GM12875 (cell line): ENCODE measurements around the gene FBH1.

Source experiments
- H3K4me3 ChIP-seq: one replicate; pipeline ENCODE4 v1.5.1; 2011; ENCODE audit warnings: low read depth, low read length, control low read depth
- TF ChIP-seq, protein P1 (sequence below): IDR thresholded peaks from 2 replicates; pipeline ENCODE4 v1.5.1; 2011; ENCODE audit warnings: low read depth, mild to moderate bottlenecking, control low read depth, inconsistent platforms, low read length, moderate library complexity, borderline replicate concordance; ENCODE audit not compliant: insufficient read depth

The FBH1 gene

DNA sequence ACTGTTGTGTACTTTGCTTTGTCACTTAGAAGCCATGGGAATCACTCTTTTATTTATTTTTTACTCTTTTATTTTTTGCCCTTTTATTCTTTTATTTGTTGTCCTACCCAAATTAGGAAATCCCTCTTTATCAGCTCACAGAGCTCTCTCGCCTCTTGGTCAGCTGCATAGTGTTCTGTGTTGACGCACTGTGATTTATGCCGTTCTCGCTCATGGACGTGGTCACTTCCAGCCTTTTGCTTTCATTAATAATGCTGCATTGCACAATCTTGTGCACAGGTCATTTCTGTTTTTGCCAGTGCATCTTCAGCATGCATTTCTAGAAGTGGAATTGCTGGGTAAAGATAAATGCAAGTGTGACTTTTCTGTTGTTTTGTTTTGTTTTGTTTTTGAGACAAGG, 42.3 kb downstream of the FBH1 start:
- TF ChIP-seq, protein P1, sequence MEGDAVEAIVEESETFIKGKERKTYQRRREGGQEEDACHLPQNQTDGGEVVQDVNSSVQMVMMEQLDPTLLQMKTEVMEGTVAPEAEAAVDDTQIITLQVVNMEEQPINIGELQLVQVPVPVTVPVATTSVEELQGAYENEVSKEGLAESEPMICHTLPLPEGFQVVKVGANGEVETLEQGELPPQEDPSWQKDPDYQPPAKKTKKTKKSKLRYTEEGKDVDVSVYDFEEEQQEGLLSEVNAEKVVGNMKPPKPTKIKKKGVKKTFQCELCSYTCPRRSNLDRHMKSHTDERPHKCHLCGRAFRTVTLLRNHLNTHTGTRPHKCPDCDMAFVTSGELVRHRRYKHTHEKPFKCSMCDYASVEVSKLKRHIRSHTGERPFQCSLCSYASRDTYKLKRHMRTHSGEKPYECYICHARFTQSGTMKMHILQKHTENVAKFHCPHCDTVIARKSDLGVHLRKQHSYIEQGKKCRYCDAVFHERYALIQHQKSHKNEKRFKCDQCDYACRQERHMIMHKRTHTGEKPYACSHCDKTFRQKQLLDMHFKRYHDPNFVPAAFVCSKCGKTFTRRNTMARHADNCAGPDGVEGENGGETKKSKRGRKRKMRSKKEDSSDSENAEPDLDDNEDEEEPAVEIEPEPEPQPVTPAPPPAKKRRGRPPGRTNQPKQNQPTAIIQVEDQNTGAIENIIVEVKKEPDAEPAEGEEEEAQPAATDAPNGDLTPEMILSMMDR = no peak
- H3K4me3 ChIP-seq = no peak overlapping the region

DNA sequence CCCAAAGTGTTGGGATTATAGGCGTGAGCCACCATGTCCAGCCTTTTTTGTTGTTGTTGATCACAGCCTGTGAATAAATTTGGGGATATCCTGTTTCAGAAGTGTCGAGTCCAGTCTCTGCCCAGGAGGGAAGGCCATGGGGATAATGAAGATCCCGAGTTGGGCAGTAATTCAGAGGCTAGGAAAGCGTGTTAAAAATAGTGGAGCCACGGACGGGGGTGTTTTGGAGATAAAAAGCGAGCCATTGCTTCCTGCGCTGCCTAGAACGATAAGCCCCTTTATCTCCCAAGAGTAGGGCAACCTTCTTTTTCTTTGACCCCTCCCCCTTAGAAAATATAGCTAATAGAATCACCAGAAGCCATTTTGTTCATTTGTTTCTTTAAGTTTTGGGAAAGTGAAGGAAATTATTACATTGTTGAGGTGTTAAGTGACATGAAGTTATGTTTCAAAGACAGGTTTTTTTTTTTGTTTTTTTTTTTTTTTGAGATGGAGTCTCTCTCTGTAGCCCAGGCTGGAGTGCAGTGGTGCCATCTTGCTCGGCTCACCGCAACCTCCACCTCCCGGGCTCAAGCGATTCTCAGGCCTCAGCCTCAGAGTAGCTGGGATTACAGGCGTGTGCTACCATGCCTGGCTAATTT, 44.0 kb downstream of the FBH1 start:
- no peak overlapping the region for H3K4me3 ChIP-seq
- TF ChIP-seq, protein P1 = no peak

DNA sequence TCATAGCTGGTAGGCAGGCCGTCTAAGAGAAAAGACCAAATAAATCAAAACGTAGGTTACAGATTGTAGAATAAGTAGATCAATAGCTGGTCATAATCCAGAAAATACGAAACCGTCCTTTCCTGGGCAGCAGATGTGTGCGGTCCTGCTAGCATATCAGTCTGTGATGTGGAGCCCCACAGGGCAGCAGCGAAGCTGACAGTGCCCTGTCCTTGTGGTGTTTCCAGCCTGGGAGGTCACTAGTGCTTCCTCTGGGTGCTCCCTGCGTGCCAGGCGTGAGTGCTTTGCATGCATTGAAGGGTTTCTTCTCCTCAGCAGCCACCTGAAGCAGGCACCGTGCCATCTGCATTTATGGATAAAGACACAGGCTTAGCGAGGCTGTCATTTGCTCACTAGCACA, 45.6 kb downstream of the FBH1 start:
- TF ChIP-seq, protein P1 = no peak
- H3K4me3 ChIP-seq = no peak overlapping the region

DNA sequence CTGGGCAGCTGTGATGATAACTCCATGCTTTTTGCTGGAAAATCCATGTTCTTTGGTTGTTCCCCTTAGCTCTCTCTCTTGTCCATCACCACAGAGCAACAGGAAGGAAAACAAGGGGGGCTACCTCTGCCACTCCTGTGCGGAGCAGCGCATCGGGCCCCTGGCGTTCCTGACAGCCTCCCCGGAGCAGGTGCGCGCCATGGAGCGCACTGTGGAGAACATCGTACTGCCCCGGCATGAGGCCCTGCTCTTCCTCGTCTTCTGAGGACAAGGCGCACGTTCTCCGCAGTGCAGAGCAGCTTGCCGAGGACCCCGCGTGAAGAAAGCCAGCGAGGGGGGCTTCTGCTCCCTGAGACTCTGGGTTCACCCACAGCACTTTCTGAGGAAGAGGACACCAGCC, 47.0 kb downstream of the FBH1 start:
- H3K4me3 ChIP-seq = no peak overlapping the region
- TF ChIP-seq, protein P1 = no peak

DNA sequence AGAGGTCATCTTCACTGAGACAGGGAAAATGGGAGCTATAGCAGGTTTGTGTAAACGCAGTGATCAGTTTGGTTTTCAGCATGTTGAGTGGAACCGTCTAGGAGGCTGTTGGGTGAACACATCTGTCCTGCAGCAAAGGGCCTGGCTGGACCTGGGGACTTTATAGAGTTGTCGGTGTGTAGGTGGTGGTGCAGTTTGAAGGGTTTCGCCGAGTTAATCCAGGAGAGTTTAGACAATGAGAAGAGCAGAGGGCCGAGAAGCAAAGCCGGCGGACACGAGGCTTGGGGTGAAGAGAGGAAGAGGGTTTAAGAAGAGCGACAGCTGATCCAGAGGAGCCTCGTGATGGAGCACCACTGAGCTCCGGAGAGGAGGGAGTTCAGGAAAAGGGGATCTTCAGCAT, 48.2 kb downstream of the FBH1 start:
- H3K4me3 ChIP-seq = no peak overlapping the region

DNA sequence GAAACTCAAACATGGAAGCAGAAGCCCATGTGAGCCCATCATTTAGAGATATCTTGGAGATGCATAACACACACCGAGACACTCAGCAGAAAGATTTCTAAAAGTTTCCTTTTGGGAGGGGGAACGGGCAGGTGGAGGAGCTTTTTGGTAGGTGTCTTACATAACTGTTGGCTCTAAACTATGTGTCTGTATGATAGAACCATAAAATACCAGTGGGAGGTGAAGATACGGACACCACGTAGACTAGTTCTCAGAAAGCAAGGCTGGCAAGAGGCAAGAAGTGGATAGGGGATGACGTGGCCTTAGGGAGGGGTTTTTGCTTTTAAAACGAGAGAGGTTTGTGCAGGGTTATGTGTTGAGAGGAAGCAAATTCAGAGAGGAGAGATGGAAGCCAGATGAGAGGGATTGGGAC, 50.8 kb downstream of the FBH1 start:
- TF ChIP-seq, protein P1 = no peak

More for the DNA sequence above, 48.2 kb downstream of the FBH1 start:
- TF ChIP-seq, protein P1 = no peak

DNA sequence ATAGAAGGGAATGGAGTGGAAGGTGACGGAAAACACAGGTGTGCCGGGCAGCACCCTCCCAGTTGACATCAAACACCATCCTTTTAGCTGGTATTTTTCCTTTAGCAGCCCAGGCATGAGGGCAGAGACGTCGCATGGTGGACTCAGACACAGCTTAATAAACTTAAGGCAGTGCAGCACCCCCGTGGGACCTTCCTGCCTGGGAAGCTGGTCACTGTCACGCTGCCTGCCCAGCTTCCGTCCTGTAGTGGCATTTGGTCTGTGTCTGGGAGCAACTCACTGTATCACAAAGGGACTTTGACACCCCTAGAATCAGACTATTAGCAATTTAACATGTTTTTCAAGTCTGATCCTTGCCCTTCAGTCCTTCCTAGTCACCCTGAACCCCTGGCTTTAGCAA, 51.5 kb downstream of the FBH1 start:
- H3K4me3 ChIP-seq = no peak overlapping the region
- TF ChIP-seq, protein P1 = no peak

More for the DNA sequence above, 50.8 kb downstream of the FBH1 start:
- no peak overlapping the region for H3K4me3 ChIP-seq
